HS-5 (cell line): ENCODE measurements around the gene PCDH9.

ENCODE experiments used
- DNase-seq: peaks from one replicate; pipeline ENCODE4 v3.0.0-alpha.2; 2012; ENCODE audit warnings: low read depth

The PCDH9 gene

GRCh38 chr13:66443926-66444325 is 786.2 kb downstream of the PCDH9 start:
- DNase-seq = no peak

- DNase-seq = no peak
These were observed 789.2 kb downstream of the PCDH9 start for GRCh38 chr13:66440938-66441337.

- no peak for DNase-seq
These were observed 799.4 kb downstream of the PCDH9 start for GRCh38 chr13:66430728-66431127.

GRCh38 chr13:66430269-66430668 is 799.9 kb downstream of the PCDH9 start:
- DNase-seq = no peak

- no peak for DNase-seq
These were observed 801.0 kb downstream of the PCDH9 start for GRCh38 chr13:66429156-66429555.

GRCh38 chr13:66427458-66427861 is 802.7 kb downstream of the PCDH9 start:
- no peak for DNase-seq

- no peak for DNase-seq
These were observed 804.4 kb downstream of the PCDH9 start for GRCh38 chr13:66425741-66426140.

GRCh38 chr13:66424422-66424821 is 805.7 kb downstream of the PCDH9 start:
- DNase-seq = no peak

GRCh38 chr13:66415444-66415843 is 814.7 kb downstream of the PCDH9 start:
- no peak for DNase-seq

- no peak for DNase-seq
These were observed 815.9 kb downstream of the PCDH9 start for GRCh38 chr13:66414066-66414800.

GRCh38 chr13:66410314-66410713 is 819.8 kb downstream of the PCDH9 start:
- DNase-seq = no peak

GRCh38 chr13:66409542-66409941 is 820.6 kb downstream of the PCDH9 start:
- DNase-seq = no peak

GRCh38 chr13:66407128-66407527 is 823.0 kb downstream of the PCDH9 start:
- no peak for DNase-seq

GRCh38 chr13:66405908-66406802 is 824.0 kb downstream of the PCDH9 start:
- peak; percentile 20 for DNase-seq

- no peak for DNase-seq
These were observed 827.6 kb downstream of the PCDH9 start for GRCh38 chr13:66402546-66402945.

GRCh38 chr13:66402066-66402465 is 828.1 kb downstream of the PCDH9 start:
- no peak for DNase-seq

GRCh38 chr13:66400292-66400691 is 829.8 kb downstream of the PCDH9 start:
- no peak for DNase-seq

- no peak for DNase-seq
These were observed 830.3 kb downstream of the PCDH9 start for GRCh38 chr13:66399873-66400272.

- DNase-seq = no peak
These were observed 833.0 kb downstream of the PCDH9 start for GRCh38 chr13:66397133-66397532.

GRCh38 chr13:66391322-66391721 is 838.8 kb downstream of the PCDH9 start:
- DNase-seq = no peak

GRCh38 chr13:66378894-66379293 is 851.2 kb downstream of the PCDH9 start:
- no peak for DNase-seq

- DNase-seq = no peak
These were observed 852.6 kb downstream of the PCDH9 start for GRCh38 chr13:66377569-66377968.

- DNase-seq = no peak
These were observed 854.4 kb downstream of the PCDH9 start for GRCh38 chr13:66375756-66376155.
